Measurements from ENCODE around the gene SRPRA.

GRCh38 chr11:126263489-126263888 is 5.2 kb downstream of the SRPRA start:
- no peak for TF ChIP-seq CTCF (IDR thresholded peaks at IDR 0.05 in 2 of 3, conservative IDR thresholded peaks at IDR 0.05 in 1 of 3; ENCODE audit: control insufficient read depth in 2 of 3, extremely low read depth in 1 of 3, insufficient read depth in 1 of 3, low read depth in 3 of 3, low read length in 3 of 3)
- no peak for TF ChIP-seq REST (IDR thresholded peaks at IDR 0.05; ENCODE audit: low read depth, low read length)

Data from GM12878 (cell line).